ENCODE data around the gene PSMC3. TPM values are rescaled to one million over a fixed set of nuclear protein-coding genes. Genes with fewer than 3 reads are reported as not detected.

The PSMC3 gene
- total and polyA plus RNA-seq, 9 of the 15 experiments (the other 6 are each of a cell fraction or from before 2014, with no cell fraction given) = 44.3 to 324 (median 240) TPM

DNA sequence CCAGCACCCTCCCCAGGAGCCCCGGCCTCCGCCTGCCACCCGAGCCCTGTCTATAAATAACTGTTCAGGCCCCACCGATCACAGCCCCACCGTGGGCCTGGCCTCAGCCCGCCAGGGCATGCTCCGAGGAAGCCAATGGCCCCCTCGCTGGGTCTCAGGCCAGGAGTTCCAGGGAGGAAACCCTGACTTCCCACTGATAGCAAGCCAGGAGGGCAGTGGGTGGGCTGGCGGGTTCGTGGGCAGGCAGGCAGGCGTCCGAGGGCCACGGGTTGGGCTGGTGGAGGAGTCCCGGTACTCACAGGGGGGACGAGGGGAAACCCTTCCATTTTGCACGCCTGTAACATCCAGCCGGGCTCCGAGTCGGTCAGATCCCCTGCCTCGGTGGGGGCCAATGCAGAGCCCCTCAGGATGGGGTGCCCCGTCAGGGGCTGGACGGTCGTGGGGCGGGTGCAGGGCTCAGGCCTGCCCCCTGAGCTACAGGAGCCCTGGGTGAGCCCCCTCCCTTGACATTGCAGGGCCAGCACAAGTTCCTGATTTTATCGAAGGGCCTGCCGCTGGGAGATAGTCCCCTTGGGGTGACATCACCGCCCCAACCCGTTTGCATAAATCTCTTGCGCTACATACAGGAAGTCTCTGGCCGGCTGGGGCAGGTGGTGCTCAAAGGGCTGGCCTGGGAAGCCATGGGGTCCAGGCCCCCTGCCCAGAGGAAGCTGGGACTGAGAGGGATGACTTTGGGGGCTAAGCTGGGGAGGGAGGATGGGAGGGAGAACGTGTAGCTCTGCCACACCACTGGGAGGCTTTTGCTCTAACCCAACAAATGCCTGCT, 48.0 kb downstream of the PSMC3 start, which contains the start of gene SPI1 (continued):
- TF ChIP-seq CEBPB (tag; IDR thresholded peaks at IDR 0.05) = peak; percentile 83
- no peak for TF ChIP-seq ZNF316 (IDR thresholded peaks at IDR 0.05)
- peak; percentile 77 for TF ChIP-seq KLF16 (IDR thresholded peaks at IDR 0.05)
- TF ChIP-seq, protein P1, sequence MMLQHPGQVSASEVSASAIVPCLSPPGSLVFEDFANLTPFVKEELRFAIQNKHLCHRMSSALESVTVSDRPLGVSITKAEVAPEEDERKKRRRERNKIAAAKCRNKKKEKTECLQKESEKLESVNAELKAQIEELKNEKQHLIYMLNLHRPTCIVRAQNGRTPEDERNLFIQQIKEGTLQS (IDR thresholded peaks at IDR 0.05) = peak; percentile 99
- TF ChIP-seq, protein P1 (CRISPR knock-in tag; conservative IDR thresholded peaks at IDR 0.05) = peak; percentile 98
- TF ChIP-seq SIN3A (IDR thresholded peaks at IDR 0.05; ENCODE audit: borderline replicate concordance in 2 of 2, control insufficient read depth in 1 of 2, low read depth in 2 of 2, low read length in 2 of 2) = peak in 1 of 2 experiments; percentile 34; a peak in 1 of 4 replicates
- TF ChIP-seq KLF1 (tag; IDR thresholded peaks at IDR 0.05) = no peak
- TF ChIP-seq NBN (IDR thresholded peaks at IDR 0.05; ENCODE audit: low read depth) = 0 out of 2 replicates have a peak, but pooled peaks have one; percentile 31
- TF ChIP-seq TCF3 (CRISPR knock-in tag; IDR thresholded peaks at IDR 0.05) = peak; percentile 96
- peak; percentile 31; the same call in 1 of the 2 replicates for TF ChIP-seq TOE1 (IDR thresholded peaks at IDR 0.05; ENCODE audit: borderline replicate concordance)
- TF ChIP-seq TOE1 (CRISPR knock-in tag; IDR thresholded peaks at IDR 0.05; ENCODE audit: borderline replicate concordance, low read depth) = no peak
- TF ChIP-seq NONO (IDR thresholded peaks at IDR 0.05; ENCODE audit: low read depth in 2 of 2, low read length in 1 of 2) = peak in 1 of 2 experiments; percentile 81; a peak in 2 of 4 replicates
- TF ChIP-seq EGR1 (conservative IDR thresholded peaks at IDR 0.05) = 0 out of 2 replicates have a peak, but pooled peaks have one; percentile 23
- TF ChIP-seq ZEB2 (IDR thresholded peaks at IDR 0.05) = no peak
- TF ChIP-seq RNF2 (IDR thresholded peaks at IDR 0.05) = peak; percentile 86
- TF ChIP-seq, protein P2, sequence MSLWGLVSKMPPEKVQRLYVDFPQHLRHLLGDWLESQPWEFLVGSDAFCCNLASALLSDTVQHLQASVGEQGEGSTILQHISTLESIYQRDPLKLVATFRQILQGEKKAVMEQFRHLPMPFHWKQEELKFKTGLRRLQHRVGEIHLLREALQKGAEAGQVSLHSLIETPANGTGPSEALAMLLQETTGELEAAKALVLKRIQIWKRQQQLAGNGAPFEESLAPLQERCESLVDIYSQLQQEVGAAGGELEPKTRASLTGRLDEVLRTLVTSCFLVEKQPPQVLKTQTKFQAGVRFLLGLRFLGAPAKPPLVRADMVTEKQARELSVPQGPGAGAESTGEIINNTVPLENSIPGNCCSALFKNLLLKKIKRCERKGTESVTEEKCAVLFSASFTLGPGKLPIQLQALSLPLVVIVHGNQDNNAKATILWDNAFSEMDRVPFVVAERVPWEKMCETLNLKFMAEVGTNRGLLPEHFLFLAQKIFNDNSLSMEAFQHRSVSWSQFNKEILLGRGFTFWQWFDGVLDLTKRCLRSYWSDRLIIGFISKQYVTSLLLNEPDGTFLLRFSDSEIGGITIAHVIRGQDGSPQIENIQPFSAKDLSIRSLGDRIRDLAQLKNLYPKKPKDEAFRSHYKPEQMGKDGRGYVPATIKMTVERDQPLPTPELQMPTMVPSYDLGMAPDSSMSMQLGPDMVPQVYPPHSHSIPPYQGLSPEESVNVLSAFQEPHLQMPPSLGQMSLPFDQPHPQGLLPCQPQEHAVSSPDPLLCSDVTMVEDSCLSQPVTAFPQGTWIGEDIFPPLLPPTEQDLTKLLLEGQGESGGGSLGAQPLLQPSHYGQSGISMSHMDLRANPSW (CRISPR knock-in tag; IDR thresholded peaks at IDR 0.05) = no peak
- TF ChIP-seq, protein P3, sequence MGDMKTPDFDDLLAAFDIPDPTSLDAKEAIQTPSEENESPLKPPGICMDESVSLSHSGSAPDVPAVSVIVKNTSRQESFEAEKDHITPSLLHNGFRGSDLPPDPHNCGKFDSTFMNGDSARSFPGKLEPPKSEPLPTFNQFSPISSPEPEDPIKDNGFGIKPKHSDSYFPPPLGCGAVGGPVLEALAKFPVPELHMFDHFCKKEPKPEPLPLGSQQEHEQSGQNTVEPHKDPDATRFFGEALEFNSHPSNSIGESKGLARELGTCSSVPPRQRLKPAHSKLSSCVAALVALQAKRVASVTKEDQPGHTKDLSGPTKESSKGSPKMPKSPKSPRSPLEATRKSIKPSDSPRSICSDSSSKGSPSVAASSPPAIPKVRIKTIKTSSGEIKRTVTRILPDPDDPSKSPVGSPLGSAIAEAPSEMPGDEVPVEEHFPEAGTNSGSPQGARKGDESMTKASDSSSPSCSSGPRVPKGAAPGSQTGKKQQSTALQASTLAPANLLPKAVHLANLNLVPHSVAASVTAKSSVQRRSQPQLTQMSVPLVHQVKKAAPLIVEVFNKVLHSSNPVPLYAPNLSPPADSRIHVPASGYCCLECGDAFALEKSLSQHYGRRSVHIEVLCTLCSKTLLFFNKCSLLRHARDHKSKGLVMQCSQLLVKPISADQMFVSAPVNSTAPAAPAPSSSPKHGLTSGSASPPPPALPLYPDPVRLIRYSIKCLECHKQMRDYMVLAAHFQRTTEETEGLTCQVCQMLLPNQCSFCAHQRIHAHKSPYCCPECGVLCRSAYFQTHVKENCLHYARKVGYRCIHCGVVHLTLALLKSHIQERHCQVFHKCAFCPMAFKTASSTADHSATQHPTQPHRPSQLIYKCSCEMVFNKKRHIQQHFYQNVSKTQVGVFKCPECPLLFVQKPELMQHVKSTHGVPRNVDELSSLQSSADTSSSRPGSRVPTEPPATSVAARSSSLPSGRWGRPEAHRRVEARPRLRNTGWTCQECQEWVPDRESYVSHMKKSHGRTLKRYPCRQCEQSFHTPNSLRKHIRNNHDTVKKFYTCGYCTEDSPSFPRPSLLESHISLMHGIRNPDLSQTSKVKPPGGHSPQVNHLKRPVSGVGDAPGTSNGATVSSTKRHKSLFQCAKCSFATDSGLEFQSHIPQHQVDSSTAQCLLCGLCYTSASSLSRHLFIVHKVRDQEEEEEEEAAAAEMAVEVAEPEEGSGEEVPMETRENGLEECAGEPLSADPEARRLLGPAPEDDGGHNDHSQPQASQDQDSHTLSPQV (IDR thresholded peaks at IDR 0.05) = peak; percentile 92
- TF ChIP-seq ZKSCAN1 (IDR thresholded peaks at IDR 0.05; ENCODE audit: low read depth, low read length) = peak; percentile 48; the same call in 1 of the 2 replicates
- no peak for TF ChIP-seq ZNF311 (CRISPR knock-in tag; IDR thresholded peaks at IDR 0.05)
- TF ChIP-seq JUND (IDR thresholded peaks at IDR 0.05; ENCODE audit: borderline replicate concordance, low read depth, low read length) = peak; percentile 98
- TF ChIP-seq JUND (tag; IDR thresholded peaks at IDR 0.05; ENCODE audit: borderline replicate concordance, low read depth, low read length) = peak; percentile 97; the same call in 2 of the 3 replicates
